ENCODE data around the gene OSMR. TPM values are rescaled to one million over a fixed set of nuclear protein-coding genes. Genes with fewer than 3 reads are reported as not detected.
A peak's percentile ranks its signal among the peaks of the same experiment; 100 is the strongest.

The OSMR gene
- total RNA-seq, 1 experiment from 2014 or later: 0.14 TPM

DNA sequence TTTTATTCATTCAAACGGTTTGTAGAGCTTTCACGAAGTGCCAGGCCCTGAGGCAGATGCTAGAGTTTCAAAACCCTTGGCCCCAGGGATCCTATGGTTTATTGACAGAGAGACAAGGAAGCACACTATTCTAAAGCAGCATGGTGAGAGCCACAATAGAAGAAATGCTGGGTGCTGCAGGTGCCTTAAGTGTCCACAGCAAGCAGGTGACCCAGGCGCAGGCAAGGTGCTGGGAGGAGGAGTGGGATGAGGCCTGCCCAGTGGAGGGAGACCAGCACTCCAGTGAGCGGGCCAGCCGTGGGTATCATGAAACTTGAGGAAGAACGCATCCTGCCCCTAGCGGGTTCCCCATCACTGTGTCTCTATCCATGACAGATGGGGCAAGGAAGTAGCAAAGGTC lies 71.0 kb downstream of the OSMR start:
- no peaks in the 10 kb centered on the region for H3K36me3 ChIP-seq
- no peaks in the 10 kb centered on the region for H3K27me3 ChIP-seq
- no peaks in the 10 kb centered on the region for H3K4me1 ChIP-seq
- no peak for DNase-seq
- no peak overlapping the region for H3K27ac ChIP-seq
- H3K9me3 ChIP-seq (replicated peaks): no peaks in the 10 kb centered on the region
- no peak overlapping the region for H3K4me3 ChIP-seq

DNA sequence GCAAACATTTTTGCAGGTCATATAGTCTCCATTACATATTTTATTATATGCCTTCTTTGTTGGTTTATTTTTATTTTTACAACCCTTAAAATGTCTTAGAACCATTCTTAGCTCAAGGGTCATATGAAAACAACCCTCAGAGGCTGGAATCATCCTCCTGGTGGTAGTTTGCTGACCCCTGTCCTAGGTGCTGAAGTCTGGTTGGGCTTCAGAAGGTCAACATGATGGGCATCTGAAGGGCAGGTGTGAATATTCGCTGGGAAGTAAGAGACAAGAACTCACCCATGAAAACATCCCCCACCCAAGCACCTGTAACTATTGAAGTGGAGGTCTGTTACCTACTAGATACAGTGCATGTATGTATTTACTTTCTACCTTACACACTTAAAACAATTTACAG lies 75.4 kb downstream of the OSMR start:
- H3K9me3 ChIP-seq (replicated peaks): no peaks in the 10 kb centered on the region
- peak; percentile 26 to 47 for DNase-seq
- H3K4me3 ChIP-seq: no peak overlapping the region
- H3K27me3 ChIP-seq: no peaks in the 10 kb centered on the region
- H3K36me3 ChIP-seq: no peaks in the 10 kb centered on the region
- no peaks in the 10 kb centered on the region for H3K4me1 ChIP-seq
- no peak overlapping the region for H3K27ac ChIP-seq

GRCh38 chr5:38922199-38922598 lies 76.4 kb downstream of the OSMR start:
- H3K4me1 ChIP-seq: no peaks in the 10 kb centered on the region
- no peak overlapping the region for H3K27ac ChIP-seq
- no peak overlapping the region for H3K4me3 ChIP-seq
- no peaks in the 10 kb centered on the region for H3K36me3 ChIP-seq
- no peaks in the 10 kb centered on the region for H3K27me3 ChIP-seq
- H3K9me3 ChIP-seq (replicated peaks): no peaks in the 10 kb centered on the region
- DNase-seq: peak; percentile 49 to 74

- Histone ChIP-seq H3K27me3 (no peaks in the 10 kb centered on the region), H3K9me3 (replicated peaks) (no peaks in the 10 kb centered on the region), H3K36me3 (no peaks in the 10 kb centered on the region), H3K4me3 (no peak overlapping the region), H3K27ac (no peak overlapping the region), H3K4me1 (no peaks in the 10 kb centered on the region)
- DNase-seq: no peak
Measured at GRCh38 chr5:38923661-38924451, 78.0 kb downstream of the OSMR start.

GRCh38 chr5:38925154-38925925 lies 79.5 kb downstream of the OSMR start:
- H3K9me3 ChIP-seq (replicated peaks): no peaks in the 10 kb centered on the region
- H3K4me1 ChIP-seq: no peaks in the 10 kb centered on the region
- H3K27me3 ChIP-seq: no peaks in the 10 kb centered on the region
- no peaks in the 10 kb centered on the region for H3K36me3 ChIP-seq
- no peak overlapping the region for H3K27ac ChIP-seq
- DNase-seq: no peak
- H3K4me3 ChIP-seq: no peak overlapping the region

DNA sequence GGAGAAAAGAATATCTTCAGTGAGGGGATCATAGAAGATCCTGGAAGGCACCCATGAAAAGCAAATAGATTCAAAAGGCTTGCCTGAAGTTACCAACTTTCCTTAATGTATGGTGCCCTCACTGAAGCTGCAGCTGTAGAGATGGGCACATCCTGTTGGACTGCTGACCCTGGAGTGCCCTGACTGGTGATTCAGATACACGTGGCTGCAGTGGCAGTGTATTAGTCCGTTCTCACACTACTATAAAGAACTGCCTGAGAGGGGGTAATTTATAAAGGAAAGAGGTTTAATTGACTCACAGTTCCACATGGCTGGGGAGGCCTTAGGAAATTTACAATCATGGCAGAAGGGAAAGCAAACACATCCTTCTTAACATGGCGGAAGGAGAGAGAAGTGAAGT lies 80.3 kb downstream of the OSMR start:
- Histone ChIP-seq H3K4me3 (no peak overlapping the region), H3K9me3 (replicated peaks) (no peaks in the 10 kb centered on the region), H3K27me3 (no peaks in the 10 kb centered on the region), H3K4me1 (no peaks in the 10 kb centered on the region), H3K36me3 (no peaks in the 10 kb centered on the region), H3K27ac (no peak overlapping the region)
- DNase-seq: no peak

- Histone ChIP-seq H3K4me3 (no peak overlapping the region), H3K27ac (no peak overlapping the region), H3K4me1 (no peaks in the 10 kb centered on the region), H3K36me3 (no peaks in the 10 kb centered on the region), H3K27me3 (no peaks in the 10 kb centered on the region), H3K9me3 (replicated peaks) (no peaks in the 10 kb centered on the region)
- no peak for DNase-seq
Measured at GRCh38 chr5:38927470-38927869, 81.7 kb downstream of the OSMR start.

- H3K4me3 ChIP-seq: no peak overlapping the region
- H3K27ac ChIP-seq: no peak overlapping the region
- H3K27me3 ChIP-seq: no peaks in the 10 kb centered on the region
- H3K36me3 ChIP-seq: no peaks in the 10 kb centered on the region
- H3K9me3 ChIP-seq (replicated peaks): no peaks in the 10 kb centered on the region
- H3K4me1 ChIP-seq: no peaks in the 10 kb centered on the region
- DNase-seq: no peak
Measured at GRCh38 chr5:38929838-38930237, 84.0 kb downstream of the OSMR start.

DNA sequence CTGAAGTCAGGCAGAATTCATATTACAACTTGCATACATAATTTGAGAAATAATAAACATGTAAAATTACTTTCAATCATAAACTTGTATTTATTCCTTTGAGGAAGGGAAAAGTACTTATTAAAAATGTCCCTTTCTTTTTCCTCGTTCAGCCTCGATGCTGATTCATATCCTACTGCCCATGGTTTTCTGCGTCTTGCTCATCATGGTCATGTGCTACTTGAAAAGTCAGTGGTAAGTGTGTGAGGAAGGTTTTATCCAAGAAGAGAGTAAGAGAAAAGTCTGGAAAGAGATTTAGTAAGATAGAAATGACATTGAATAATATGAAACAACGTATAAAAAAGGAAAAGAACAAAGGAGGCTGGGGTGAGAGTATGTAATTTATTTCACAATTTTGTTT lies 85.9 kb downstream of the OSMR start:
- no peaks in the 10 kb centered on the region for H3K36me3 ChIP-seq
- DNase-seq: no peak
- no peaks in the 10 kb centered on the region for H3K4me1 ChIP-seq
- H3K27me3 ChIP-seq: no peaks in the 10 kb centered on the region
- no peak overlapping the region for H3K4me3 ChIP-seq
- no peaks in the 10 kb centered on the region for H3K9me3 ChIP-seq (replicated peaks)
- H3K27ac ChIP-seq: no peak overlapping the region

GRCh38 chr5:38932854-38933408 lies 87.1 kb downstream of the OSMR start:
- DNase-seq: no peak

DNA sequence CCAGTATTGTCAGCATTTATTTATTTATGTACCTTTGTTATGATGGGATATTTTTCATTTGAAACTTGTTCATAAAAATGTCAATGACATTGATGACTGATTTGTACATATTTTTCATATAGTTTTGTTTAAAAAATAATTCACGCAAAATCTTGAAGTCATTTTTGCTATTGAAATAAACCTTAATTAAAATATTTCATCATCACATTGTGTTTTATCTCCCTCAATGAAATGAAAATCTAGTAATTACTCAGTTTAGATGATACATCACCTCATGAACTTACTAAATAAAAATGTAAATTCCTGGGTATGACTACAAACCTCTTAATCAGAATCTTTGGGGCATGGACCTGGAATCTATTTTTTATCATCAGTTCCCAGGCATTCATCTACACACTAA lies 89.6 kb downstream of the OSMR start:
- peaks cover 3% of the 10 kb centered on the region; the same call in 1 of the 2 replicates for H3K36me3 ChIP-seq

More at GRCh38 chr5:38932854-38933408, 87.1 kb downstream of the OSMR start:
- H3K4me1 ChIP-seq: no peaks in the 10 kb centered on the region
- no peaks in the 10 kb centered on the region for H3K36me3 ChIP-seq
- H3K27me3 ChIP-seq: no peaks in the 10 kb centered on the region
- no peaks in the 10 kb centered on the region for H3K9me3 ChIP-seq (replicated peaks)
- no peak overlapping the region for H3K27ac ChIP-seq
- no peak overlapping the region for H3K4me3 ChIP-seq

GRCh38 chr5:38936269-38936668 lies 90.5 kb downstream of the OSMR start:
- Histone ChIP-seq H3K9me3 (replicated peaks) (no peaks in the 10 kb centered on the region), H3K27me3 (no peaks in the 10 kb centered on the region), H3K36me3 (peaks cover 5% of the 10 kb centered on the region), H3K27ac (no peak overlapping the region), H3K4me3 (no peak overlapping the region), H3K4me1 (no peaks in the 10 kb centered on the region)
- no peak for DNase-seq

More for the DNA sequence above, 89.6 kb downstream of the OSMR start:
- Histone ChIP-seq H3K27me3 (no peaks in the 10 kb centered on the region), H3K9me3 (replicated peaks) (no peaks in the 10 kb centered on the region), H3K4me3 (no peak overlapping the region), H3K27ac (no peak overlapping the region), H3K4me1 (no peaks in the 10 kb centered on the region)
- DNase-seq: no peak

DNA sequence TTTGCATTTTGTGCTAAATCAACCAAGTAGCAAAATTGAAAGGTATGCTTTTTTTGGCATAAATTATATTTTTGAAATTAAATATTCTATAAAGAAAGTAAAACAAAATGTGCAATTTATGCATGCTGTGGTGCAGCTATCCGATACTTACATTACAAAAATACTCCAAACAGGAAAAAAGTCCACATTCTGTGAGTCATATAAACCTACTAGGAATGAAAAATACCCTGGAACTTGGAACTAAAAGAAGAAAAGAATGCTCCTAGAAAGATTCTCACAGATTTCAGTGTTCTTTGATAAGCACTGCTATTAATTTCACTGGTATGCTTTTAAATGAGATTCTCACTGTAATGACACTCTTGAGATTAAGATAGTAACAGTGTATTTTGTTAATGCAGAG lies 92.6 kb downstream of the OSMR start:
- DNase-seq: no peak
- Histone ChIP-seq H3K9me3 (replicated peaks) (no peaks in the 10 kb centered on the region; the same call in 1 of the 2 replicates), H3K4me1 (no peaks in the 10 kb centered on the region), H3K4me3 (no peak overlapping the region), H3K27me3 (no peaks in the 10 kb centered on the region), H3K36me3 (peaks cover 14% of the 10 kb centered on the region), H3K27ac (no peak overlapping the region)

DNA sequence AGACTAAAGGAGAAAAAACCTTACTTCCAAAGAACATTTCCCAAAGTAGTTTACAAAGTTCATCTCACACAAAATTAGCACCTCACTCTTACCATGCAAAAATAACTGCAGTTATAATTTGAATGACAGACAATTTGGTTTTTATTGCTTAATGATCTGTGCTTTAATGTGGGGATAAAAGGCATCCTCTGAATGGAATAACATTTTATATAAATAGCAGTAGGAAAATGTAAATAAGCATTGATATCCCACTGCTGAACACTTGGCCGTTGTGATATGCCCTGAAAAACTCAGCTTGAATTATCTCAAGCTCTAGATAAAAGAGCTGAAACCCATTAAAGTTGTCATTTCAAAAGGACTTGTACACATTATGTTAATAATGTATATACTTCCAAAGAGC lies 93.2 kb downstream of the OSMR start:
- no peak for DNase-seq
- Histone ChIP-seq H3K9me3 (replicated peaks) (no peaks in the 10 kb centered on the region; the same call in 1 of the 2 replicates), H3K36me3 (peaks cover 17% of the 10 kb centered on the region), H3K4me1 (no peaks in the 10 kb centered on the region), H3K27ac (no peak overlapping the region), H3K27me3 (no peaks in the 10 kb centered on the region), H3K4me3 (no peak overlapping the region)

GRCh38 chr5:38940230-38940858 lies 94.5 kb downstream of the OSMR start:
- peaks cover 30% of the 10 kb centered on the region for H3K36me3 ChIP-seq
- no peaks in the 10 kb centered on the region for H3K27me3 ChIP-seq
- H3K9me3 ChIP-seq (replicated peaks): no peaks in the 10 kb centered on the region; the same call in 1 of the 2 replicates
- no peak overlapping the region for H3K27ac ChIP-seq
- no peak for DNase-seq
- H3K4me1 ChIP-seq: no peaks in the 10 kb centered on the region
- no peak overlapping the region for H3K4me3 ChIP-seq
